Stimulated activated CD4-positive, alpha-beta T cell treated with anti-CD3 and anti-CD28 coated beads, Interleukin-12 subunit alpha, Interleukin-12 subunit beta, amount 100 ng/mL, for 48 hours (primary cell): ENCODE measurements around the gene DEK.
"Not testable (repeated sequence)": the region's sequence is repeated elsewhere in the genome, so short reads cannot be mapped to it uniquely, and the experiment has no call there.

Experiments
- DNase-seq, 3 donors: peaks; one replicate each; pipeline ENCODE4 v3.0.0-alpha.2; 2020; ENCODE audit warnings: low read depth in 2 of 3, low spot score in 1 of 3

Gene DEK

DNA sequence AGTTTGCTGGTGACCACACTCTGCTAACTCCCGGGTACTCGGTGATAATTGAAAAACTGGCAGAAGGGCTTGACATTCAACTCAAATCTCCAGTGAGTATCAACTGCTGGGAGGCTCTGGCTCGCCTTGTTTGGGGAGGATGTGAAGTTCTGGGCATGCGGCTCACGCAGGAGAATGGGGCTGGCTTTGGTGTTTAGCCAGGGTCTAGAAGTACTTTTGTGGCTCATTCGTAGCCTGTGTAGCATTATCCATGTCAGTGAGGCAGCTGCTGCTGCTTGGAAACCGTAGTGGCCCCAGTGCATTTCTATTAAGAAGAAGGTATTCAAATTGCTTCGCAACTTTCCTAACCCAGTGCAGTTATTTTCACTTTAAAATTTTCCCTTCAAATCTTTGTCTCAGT lies 56.9 kb downstream of the DEK start:
- no peak for DNase-seq

DNA sequence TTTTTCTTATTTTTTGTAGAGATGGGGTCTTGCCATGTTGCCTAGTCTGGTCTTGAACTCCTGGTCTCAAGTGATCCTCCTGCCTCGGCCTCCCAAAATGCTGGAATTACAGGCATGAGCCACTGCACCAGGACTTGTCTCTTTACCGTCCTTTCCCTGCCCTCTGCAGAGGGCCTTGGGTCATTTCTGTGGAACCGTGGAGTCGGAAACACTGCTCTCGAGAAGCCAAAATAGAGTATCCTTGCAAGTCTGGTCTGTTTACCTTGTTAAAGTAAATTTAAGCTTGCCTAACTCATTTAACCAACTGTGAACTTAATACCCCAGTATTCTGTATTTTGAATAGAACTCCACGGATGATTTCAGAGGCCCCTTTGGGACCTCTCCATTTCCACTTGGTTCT lies 57.7 kb downstream of the DEK start:
- DNase-seq: no peak

DNA sequence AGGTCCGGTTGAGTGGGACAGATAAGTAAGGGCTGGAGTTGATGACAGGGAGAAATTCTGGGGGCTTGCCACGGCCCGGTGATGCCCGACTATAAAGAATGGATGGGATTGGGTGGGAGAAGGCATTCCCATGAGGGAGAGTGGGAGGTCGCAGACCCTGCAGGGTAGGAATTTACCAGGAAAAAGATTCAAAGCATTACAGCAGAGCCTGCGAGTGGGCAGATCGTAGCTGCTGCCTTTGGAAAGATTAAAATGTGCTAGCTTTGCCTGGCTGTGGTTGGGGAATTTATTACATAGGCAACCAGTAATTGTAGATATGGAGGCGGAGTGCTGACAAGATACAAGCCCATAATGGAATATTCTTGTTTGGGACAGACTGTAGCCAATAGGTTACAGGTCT lies 59.6 kb downstream of the DEK start:
- no peak for DNase-seq

DNA sequence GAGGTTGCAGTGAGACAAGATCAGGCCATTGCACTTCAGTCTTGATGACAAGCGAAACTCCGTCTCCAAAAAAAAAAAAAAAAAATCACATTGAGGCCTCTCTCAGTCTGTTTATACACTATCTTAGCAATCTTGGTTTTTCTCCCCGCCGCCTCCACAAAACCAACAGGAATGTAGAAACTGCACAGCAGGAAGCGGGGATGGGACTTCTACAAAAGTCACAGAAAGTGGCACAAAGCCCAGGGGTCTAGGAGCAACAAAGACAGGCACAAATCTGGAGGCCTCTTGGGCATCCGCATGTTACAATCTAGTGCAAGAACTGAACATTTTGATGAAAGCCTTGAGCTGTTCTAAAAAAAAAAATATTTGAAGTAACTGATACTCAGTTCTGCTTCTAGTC lies 60.5 kb downstream of the DEK start:
- DNase-seq: no peak

DNA sequence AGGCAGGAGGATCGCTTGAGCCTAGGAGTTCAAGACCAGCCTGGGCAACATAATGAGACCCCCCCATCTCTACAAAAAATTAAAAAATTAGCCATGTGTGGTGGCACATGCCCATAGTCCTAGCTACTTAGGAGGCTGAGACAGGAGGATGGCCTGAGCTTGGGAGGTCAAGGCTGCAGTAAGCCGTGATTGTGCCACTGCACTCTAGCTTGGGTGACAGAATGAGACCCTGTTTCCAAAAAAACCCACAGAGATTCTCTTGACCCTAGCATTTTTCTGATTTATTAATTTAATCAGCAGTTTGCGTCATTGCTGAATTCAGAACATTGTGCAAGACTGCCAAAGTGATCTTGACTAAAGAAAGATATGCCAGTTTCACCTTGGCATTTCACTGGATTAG lies 72.3 kb downstream of the DEK start:
- no peak for DNase-seq

DNA sequence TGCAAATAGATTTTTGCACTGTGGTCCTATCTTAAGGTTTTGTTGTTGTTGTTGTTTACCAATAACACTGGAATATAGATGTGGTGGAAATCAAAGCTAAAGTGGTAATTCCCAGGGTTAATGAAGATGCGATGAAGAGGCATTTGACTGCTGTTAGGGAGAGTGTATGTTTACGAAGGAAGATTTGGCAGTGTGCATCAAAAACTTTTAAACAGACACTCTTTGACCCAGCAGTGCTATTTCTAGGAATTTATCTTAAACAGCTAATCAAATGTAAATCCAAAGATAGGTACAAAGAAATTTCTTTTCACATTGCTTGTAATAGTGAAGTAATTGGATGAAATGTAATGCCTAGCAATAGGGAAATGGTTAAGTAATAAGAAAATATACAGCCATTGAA lies 75.1 kb downstream of the DEK start:
- DNase-seq: no peak

DNA sequence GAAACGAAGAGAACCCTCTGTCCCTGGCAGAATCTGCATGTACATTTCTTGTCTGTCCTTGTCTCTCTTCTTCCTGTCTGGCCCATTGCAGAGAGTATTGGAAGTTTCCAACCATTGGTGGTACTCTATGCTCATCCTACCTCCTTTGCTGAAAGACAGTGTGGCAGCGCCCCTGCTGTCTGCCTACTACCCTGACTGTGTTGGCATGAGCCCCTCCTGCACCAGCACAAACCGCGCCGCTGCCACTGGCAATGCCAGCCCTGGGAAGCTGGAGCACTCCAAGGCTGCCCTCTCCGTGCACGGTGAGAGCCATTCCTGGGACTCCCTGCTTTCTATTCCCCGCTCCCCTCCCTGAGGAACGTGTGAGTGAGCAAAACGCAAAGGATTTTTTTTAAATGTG lies 76.6 kb downstream of the DEK start:
- DNase-seq: no peak

DNA sequence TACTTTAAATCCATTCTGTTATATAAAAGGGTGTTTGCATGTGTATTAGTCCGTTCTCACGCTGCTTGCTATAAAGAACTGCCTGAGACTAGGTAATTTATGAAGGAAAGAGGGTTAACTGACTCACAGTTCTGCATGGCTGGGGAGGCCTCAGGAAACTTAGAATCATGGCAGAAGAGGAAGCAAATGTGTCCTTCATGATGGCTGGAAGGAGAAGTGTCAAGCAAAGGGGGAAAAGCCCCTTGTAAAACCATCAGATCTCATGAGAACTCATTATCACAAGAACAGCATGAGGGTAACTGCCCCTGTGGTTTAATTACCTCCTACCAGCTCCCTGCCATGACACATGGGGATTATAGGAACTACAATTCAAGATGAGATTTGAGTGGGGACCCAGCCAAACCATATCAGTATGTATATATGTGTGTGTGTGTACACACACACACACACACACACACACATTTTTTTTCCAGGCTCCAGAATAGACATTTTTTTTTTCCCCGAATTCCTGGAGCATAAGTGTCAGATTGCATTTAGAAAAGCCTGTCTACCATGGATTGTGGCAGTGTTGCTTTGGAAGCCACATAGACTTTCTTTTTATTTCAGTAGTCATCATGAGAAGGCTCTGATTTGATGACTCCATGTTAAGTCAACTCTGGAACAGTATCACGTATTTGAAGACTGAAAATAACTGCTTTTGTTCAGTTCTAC lies 77.6 kb downstream of the DEK start:
- no peak for DNase-seq

DNA sequence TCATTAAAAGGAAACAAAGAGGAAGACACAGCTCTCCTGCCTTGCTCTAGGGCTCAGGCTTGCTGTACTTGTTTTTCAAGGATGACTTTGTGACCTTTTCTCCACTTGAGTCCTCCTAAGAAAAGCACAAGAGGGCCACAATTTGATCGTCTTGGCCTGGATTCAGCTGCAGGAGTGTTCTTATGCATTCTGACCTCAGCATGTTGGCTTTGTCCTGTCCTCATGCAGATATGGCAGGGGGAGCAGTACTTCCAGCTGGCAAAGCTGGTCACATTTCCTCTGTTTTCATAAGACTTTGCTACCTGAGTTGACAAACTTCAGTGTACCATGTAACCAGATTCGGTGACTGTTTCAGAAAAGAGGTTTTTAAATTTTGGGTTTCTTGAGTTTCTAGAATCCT lies 78.3 kb downstream of the DEK start:
- DNase-seq: no peak

DNA sequence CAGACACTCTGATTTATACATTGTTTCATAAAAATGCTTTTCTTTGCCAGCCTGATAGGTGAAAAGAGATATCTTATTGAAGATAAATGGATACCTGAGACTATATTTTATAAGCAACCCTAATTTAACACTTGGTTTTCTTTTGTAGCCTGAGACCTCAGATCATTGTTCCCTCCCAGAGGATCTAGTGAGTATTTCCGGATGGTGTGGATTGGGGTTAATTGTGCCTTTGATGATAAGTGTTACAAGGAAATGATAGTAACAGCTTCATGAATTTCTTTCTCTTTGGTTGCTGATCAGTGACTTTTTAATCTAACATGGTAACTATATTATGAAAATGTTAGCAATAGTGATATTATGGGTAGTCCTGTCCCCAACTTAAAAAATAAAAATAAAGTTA lies 78.7 kb downstream of the DEK start:
- no peak for DNase-seq

DNA sequence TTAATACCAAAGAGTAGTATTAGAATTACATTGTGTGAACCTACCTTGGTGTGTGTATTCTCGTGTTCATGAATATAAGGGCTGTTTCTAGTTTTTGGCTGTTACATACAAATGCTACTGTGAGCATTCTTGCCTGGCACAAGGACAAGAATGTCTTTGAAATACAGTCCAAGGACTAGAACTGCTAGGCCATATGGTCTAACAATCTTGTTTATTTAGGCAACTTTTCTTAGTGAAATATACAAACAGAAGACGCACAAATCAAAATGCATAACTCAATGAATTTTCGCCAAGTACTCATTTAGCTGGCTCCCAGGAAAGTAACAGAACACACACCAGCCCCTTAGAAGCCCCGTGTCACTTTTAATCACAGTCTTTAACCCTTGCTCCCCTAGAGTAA lies 80.6 kb downstream of the DEK start:
- DNase-seq: no peak

DNA sequence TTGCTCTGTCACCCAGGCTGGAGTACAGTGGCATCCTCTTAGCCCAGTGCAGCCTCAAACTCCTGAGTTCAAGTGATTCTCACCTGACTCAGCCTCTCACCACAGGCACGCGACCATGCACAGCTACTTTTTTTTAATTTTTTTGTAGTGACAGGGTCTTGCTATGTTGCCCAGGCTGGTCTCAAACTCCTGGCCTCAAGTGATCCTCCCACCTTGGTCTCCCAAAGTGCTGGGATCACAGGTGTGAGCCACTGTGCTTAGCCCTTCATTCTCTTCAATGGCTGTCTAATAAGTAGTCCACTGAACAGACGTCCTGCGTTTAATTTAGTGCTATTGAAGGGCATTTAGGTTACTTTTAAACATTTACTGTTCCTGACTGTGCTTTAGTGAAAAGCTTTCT lies 81.8 kb downstream of the DEK start:
- DNase-seq: no peak

DNA sequence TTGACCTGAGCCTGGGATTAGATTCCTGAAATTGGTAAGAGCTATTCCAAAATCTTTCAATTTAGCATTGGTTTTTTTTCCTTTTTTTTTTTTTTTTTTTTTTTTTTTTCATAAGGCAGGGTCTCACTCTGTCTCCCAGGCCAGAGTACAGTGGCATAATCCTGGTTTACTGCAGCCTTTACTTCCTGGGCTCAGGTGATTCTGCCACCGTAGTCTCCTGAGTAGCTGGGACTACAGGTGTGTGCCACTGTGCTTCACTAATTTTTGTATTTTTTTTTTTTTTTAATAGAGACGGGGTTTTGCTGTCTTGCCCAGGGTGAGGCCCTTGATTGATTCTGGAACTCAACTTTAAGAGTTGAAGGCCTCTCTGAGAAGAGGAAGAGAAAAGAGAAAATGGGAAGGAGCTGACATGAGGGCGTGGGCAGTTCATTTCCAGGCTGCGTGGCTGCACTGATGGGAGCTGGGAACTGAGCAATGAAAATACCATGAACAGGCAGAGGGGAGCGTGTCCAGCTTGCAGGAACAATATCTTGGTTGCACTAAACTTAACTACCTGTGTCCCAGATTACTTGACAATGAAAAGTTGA lies 84.5 kb downstream of the DEK start:
- no peak for DNase-seq

DNA sequence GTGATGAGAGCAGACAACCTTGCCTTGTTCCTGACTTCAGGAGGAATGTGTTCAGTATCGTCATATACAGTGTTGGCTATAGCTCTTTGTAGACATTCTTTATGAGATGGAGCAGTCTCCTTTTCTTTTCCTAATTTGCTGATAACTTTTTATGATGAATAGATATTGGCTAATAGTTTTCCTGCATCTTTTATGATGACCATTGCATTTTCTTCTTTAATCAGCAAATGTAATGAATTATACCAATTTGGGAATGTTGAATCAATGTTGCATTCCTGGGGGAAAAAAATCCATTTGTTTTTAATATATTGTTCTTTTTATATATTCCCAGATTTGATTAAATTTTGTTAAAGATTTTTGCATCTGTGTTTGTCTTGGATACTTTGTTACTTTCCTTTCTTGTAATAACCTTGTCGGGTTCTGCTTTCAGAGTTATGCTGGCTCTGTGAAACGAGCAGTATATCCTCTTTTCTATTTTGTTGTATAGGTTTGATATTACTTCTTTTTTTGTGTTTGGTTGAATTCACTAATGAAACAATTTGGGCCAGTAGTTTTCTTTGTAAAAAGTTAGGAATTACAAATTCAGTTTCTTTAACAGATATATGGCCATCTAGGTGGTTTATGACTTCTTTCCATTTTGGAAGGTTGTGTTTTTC lies 85.2 kb downstream of the DEK start:
- no peak for DNase-seq

DNA sequence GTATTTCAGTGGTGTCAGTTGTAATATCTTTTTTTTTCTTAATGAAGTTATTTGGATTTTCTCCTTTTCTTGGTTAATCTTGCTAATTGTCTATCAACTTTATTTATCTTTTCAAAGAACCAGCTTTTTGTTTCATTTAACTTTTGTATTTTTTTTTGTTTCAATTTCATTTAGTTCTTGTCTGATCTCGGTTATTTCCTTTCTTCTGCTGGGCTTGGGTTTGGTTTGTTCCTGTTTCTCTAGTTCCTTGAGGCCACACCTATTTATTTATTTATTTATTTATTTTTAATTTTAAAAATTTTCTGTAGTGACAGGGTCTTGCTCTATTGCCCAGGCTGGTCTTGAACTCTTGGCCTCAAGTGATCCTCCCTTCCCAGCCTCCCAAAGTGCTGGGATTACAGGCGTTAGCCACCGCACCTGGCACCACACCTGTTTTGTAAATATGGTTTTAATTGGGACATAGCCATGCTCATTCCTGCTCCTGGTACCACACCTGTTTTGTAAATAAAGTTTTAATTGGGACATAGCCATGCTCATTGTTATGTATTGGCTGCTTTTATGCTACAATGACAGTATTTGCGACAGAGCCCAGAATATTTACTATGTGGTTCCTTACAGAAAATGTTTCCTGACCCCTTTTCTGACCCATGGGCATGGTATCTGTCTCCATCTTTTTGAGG lies 86.9 kb downstream of the DEK start:
- no peak for DNase-seq

DNA sequence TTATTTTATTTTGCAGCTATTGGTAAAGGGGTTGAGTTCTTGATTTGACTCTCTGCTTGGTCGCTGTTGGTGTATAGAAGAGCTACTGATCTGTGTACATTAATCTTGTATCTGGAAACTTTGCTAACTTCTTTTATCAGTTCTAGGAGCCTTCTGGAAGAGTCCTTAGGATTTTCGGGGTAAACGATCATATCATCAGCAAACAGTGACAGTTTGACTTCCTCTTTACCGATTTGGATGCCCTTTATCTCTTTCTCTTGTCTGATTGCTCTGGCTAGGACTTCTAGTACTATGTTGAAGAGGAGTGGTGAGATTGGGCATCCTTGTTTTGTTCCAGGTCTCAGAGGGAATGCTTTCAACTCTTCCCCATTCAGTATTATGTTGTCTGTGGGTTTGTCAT lies 88.1 kb downstream of the DEK start:
- DNase-seq: not testable (repeated sequence)
